CD4-positive, alpha-beta T cell treated with Interleukin-6 at 100 ng/mL for 8 hours (primary cell): ENCODE results near the gene UTP25.

ENCODE experiments used
- DNase-seq: peaks from one replicate; pipeline ENCODE4 v3.0.0-alpha.2; 2020; ENCODE audit warnings: mixed read lengths, low spot score

Gene UTP25

GRCh38 chr1:209805875-209806760 lies 21.7 kb upstream of the UTP25 start, which contains the start of gene IRF6:
TSS of gene IRF6 (minus strand) at chr1:209806142. CDS start at chr1:209801413, 4,729 bp downstream.
- DNase-seq, result peak; percentile 46

DNA sequence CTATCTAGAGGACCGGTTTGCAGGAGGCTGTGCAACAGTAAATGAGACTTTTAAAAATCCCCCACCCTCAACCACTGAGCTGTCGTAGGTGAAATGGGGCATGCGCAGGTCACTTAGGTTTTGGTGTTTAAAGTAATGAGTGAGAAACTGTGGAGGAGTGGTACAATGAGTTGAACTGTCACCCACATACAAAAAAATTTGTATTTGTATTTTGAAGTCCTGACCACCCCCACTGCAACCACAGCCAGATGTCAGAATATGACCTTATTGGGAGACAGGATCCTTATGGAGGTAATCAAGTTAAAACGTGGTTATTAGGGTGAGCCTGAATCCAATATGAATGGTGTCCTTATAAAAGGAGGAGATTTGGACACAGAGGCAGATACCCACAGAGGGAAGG lies 20.3 kb upstream of the UTP25 start:
- DNase-seq, result no peak

DNA sequence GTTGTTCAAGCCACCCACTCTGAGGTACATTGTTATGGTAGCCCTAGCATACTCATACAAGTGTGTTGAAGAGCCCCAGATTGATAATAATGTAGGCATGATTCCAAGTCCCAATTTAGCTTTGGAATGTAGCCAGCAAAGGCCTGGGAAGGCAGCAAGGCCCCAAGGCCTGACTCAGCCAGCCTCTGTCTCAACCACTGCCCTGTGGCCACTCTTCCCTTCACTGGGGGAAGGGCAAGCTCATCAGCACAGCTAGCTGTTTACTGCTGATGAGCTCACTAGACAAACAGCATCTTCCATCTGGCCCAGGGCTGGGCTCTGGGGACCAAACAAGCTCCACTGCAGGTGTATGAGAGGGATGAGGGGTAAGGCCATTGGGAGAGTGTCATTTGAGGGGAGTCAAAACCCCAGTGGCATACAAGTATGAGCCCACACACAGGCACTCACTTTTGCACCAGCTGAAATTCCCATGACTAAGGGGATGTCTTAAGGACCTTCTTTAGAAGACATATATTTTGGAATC lies 19.7 kb upstream of the UTP25 start:
- DNase-seq, result no peak

GRCh38 chr1:209809611-209810010 lies 18.2 kb upstream of the UTP25 start:
- no peak for DNase-seq

DNA sequence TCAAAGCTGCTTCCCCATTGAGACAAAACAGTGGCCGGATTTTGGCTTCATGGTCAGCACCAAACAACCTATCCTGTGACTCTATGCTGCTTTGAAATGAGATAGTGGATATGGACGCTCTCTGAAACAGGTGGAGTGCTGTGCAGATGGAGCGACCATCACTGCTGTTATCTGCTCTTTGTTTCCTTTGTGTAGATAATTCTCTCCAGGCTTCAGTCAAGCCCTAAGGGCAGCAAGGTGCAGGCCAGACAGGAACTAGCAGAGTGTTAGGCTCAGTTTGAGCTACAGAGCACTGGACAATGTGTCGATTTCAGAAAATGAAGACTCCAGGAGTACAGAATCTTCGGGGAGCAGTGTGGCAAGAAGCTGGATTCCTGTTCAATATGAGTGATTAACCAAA lies 17.0 kb upstream of the UTP25 start:
- DNase-seq, result no peak

GRCh38 chr1:209813902-209814301 lies 13.9 kb upstream of the UTP25 start:
- no peak for DNase-seq

DNA sequence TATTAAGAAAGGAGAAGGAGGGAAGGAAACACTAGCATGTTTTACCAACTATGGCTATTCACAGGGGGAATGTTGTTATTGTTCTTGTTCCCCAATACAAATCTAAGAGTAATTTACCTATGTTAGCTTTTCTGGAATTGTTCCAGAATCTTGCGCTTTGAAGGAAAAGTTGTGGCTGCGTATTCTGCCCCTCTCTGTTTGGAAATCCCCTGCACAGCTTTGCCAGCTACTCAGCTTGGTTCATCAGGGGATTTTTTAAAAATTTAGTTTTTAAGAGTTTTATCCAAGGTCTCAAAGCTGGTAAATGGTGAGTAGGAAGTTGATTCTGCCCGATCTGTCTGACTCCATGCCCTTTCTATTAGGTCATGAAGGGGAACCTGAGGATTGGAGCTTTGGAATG lies 12.3 kb upstream of the UTP25 start:
- DNase-seq, result no peak

DNA sequence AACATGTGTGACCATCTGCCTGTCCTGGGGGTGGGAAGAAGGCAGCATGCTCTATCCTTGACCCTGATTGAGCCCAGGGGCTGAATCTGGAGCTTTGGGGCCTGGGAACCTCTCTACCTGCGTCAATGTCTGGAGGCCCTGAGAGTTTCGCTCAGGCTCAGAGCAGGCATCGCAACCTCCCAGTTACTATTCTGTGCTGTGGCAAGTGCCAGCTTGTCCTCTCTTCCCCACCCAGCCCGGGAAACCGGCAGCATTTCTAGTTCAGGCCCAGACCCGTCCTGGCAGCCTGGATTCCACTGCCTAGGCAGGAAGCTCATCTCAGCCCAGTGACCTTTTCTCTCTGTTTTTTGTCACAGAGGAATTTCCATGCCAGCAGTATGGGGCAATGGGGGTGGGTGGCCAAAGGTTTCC lies 11.8 kb upstream of the UTP25 start:
- DNase-seq, result no peak

DNA sequence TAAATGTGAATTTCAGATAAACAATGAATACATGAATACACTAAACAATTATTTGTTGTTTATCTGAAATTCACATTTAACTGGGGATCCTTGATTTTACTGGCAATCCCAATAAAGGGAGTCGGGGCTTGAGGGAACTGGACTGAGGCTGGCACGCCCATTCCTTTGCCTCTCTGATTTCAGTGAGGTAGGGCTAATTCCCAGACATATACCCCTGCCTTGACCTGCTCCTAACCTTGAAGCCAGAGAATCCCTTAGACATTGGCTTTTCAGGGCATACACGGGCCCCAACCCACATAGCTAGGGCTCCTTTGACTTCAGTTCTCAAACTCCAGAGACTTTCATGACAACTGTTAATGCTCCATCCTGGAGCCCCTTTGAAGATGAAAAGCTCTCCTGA lies 10.8 kb upstream of the UTP25 start:
- DNase-seq, result no peak

DNA sequence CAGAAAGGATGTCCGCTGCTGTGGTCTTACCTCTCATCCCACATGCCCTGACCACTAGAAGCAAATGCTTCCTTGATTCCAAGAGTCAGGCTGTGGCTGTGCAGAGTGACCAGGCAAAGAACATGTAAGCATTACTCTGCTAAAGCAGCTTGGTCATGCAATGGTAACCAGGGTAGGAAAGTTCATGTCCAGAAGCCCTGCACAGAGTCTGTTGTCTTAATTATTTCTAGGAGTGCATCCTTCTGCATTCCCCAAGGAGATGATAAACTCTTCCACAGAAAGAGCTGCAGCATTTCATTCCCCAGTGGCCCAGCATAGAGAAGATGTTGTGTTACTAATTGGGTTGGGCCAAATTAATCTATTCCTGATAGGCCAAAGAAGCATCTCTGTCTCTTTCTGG lies 10.1 kb upstream of the UTP25 start:
- DNase-seq, result no peak

- no peak for DNase-seq
Measured at GRCh38 chr1:209819058-209819457, 8.7 kb upstream of the UTP25 start.

GRCh38 chr1:209820986-209821385 lies 6.8 kb upstream of the UTP25 start:
- DNase-seq, result no peak

GRCh38 chr1:209822706-209823105 lies 5.1 kb upstream of the UTP25 start:
- DNase-seq, result no peak

DNA sequence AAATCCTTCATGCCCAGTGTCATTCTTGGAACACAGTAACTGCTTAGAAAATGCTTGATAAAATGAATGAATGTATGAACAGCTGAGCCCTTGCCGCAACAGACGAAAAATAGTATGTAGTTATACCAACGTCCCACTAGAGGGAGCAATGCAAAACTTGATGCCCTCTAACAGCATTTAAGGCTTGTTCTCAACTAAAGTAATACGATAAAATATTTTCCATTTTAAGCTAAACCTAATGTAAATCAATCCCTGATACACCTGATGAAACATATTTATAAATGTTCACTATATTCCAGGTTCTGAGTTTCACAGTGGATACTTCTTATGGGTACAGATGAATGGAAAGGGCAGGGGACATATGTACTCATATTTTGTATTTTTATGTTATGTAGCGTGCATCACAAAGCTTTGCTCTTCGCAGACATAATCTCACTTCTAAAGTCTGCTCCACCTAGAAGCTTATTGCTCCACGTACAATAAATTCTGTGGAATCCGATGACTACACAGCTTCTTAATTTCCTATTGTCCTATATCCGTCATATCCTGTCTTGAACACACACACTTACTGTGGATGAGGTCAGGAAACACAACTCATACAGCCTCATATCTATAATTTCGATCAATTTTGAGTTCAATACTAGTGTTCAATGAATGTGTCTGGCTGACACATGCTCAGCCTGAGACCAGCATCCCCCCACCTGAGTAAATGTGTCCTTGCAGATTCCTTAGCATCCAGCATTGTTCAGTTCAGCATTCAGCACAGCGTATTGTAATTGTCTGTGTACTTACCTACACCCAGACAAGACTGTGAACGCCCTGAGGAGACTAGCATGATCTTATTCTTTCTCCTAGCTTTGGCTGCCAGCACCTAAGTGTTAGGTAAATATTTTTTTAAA lies 4.4 kb upstream of the UTP25 start:
- DNase-seq, result peak; percentile 51

DNA sequence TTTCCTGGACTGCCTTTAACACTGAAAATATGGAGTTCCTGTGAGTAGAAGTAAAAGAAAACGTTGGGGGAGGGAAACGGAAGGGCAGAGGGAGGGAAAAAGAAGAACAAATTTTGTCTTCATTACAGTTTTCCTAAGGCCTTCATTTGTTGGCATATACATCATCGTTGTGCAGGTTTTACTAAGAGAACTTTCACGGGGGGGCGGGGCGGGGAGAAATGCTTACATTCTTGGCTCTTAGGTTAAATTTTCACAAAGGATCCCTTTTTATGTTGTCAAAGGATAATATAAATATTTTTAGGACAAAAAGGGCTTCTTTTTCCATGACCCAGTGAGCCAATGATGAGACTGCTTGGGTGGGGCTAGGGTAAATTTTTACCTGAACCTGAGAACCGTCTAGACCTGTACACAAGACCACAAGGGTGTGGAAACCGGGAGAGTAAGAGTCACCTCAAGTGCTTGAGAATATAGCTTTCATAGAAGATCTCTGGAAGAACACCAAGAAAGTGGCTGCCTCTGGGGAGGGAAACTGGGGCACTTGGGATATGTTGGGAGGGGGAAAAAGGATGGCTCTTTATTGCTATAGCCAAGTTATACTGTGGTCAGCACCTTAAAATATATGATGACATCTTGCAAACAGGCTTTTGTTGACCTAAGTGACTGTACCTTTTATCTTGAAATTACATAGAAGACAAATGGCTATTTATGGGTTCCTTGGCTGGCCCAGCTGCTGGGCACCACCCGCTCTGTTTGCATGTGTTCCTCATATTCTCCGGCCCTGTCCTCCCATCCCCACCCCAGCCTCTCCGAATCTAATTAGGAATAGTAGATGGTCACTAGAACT lies 2.0 kb upstream of the UTP25 start:
- no peak for DNase-seq

DNA sequence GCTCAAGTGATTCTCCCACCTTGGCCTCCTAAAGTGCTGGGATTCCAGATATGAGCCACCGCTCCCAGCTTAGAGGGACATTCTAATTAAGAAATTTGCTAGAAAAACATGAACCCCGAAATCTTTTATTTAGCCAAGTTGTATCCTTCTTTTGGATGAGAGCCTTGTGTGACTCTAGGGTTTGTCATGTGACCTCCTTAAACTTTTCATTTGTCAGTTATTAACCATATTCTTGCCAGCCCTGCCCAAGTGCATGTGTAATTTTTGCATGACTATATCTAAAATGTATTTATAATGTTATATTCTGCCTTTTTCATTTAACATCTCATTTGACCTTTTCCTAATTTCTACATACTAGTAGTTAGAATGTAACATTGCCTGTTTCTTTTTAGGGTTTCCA lies 1.9 kb downstream of the UTP25 start:
- DNase-seq, result no peak

DNA sequence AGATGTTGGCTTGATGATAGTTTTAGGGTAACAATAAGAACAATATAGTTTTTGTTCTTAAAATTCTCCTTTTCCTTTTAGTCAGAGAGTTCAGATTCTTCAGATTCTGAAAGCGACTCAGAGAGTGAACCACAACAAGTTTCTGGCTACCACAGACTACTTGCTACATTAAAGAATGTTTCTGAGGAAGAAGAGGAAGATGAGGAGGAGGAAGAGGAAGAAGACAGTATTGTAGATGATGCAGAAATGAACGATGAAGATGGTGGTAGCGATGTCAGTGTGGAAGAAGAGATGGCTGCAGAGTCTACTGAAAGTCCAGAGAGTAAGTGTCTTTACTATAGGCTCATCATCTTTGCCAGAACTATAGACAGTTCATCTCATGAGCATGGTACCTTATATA lies 3.0 kb downstream of the UTP25 start:
- no peak for DNase-seq

- no peak for DNase-seq
Measured at GRCh38 chr1:209831615-209832014, 3.8 kb downstream of the UTP25 start.

GRCh38 chr1:209835782-209836298 lies 8.1 kb downstream of the UTP25 start:
- no peak for DNase-seq

GRCh38 chr1:209837671-209838070 lies 9.9 kb downstream of the UTP25 start:
- DNase-seq, result no peak

DNA sequence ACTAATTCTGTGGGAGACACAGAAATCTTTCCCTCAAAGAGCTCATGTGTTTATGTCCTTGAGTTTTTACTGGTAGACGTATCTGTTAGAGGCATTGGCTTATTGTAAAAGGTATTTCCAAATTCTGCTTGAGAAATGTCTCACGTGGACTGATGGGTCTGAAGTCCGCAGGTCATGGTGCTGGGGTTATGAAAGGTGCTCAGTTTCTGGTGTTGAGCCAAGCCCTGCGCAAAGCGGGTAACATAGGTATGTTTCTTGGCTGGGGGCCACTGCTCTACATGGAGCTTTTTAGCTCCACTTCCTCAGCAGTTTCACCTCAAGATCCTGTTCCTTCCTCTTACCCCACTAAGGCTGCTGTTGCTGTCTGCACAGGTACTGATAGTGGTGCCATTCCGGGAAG lies 10.8 kb downstream of the UTP25 start:
- no peak for DNase-seq
